Glomerular endothelial cell (primary cell): ENCODE data around the gene SMAD7. TPM values are rescaled to one million over a fixed set of nuclear protein-coding genes. Genes with fewer than 3 reads are reported as not detected.

Experiments
- DNase-seq: peaks from one replicate; pipeline ENCODE4 v3.0.0-alpha.2; 2011; ENCODE audit warnings: low read depth, low spot score; ENCODE audit errors: extremely low read depth
- total RNA-seq: library from RNA; depleted of rRNA; stranded (reverse); fragments of >200 nt; gene quantifications from 2 replicates; pipeline ENCODE4 v1.2.3, GENCODE V29; 2015

The SMAD7 gene
- total RNA-seq, 1 donor from 2014 or later: 14.7 TPM

- no peak for DNase-seq
Measured at GRCh38 chr18:48899558-48900174, 51.1 kb downstream of the SMAD7 start.

GRCh38 chr18:48898521-48898920, 52.2 kb downstream of the SMAD7 start:
- DNase-seq: no peak

GRCh38 chr18:48897531-48897930, 53.2 kb downstream of the SMAD7 start:
- DNase-seq: no peak

- no peak for DNase-seq
Measured at GRCh38 chr18:48896875-48897511, 53.8 kb downstream of the SMAD7 start.

GRCh38 chr18:48896326-48896874, 54.4 kb downstream of the SMAD7 start:
- DNase-seq: no peak

- DNase-seq: no peak
Measured at GRCh38 chr18:48894799-48895346, 55.9 kb downstream of the SMAD7 start.

GRCh38 chr18:48893608-48894600, 56.9 kb downstream of the SMAD7 start:
- DNase-seq: no peak

GRCh38 chr18:48893061-48893607, 57.6 kb downstream of the SMAD7 start:
- DNase-seq: no peak

GRCh38 chr18:48892146-48892855, 58.5 kb downstream of the SMAD7 start:
- no peak for DNase-seq

GRCh38 chr18:48891721-48892120, 59.0 kb downstream of the SMAD7 start:
- no peak for DNase-seq

GRCh38 chr18:48889981-48890762, 60.6 kb downstream of the SMAD7 start:
- no peak for DNase-seq

- DNase-seq: no peak
Measured at GRCh38 chr18:48889115-48889941, 61.4 kb downstream of the SMAD7 start.

GRCh38 chr18:48888773-48889080, 62.0 kb downstream of the SMAD7 start:
- no peak for DNase-seq

GRCh38 chr18:48887905-48888772, 62.6 kb downstream of the SMAD7 start:
- DNase-seq: peak; percentile 22

GRCh38 chr18:48887294-48887904, 63.4 kb downstream of the SMAD7 start:
- DNase-seq: no peak

GRCh38 chr18:48886520-48887293, 64.1 kb downstream of the SMAD7 start:
- DNase-seq: no peak
